GM21528 (cell line): ENCODE results near the gene PRDM1.

Experiments used
- ATAC-seq: cut with Tn5 transposase; IDR thresholded peaks from one replicate; pipeline ENCODE4 v1.9.1; 2021; ENCODE audit warnings: mild to moderate bottlenecking, moderate library complexity; ENCODE audit not compliant: unreplicated experiment, low FRiP score

PRDM1 gene

GRCh38 chr6:106094261-106094963 is 8.3 kb downstream of the PRDM1 start:
- ATAC-seq = no peak

GRCh38 chr6:106094964-106095335 is 8.8 kb downstream of the PRDM1 start:
- ATAC-seq = no peak

GRCh38 chr6:106097411-106098231 is 11.5 kb downstream of the PRDM1 start:
- peak; percentile 55 for ATAC-seq

- peak; percentile 33 for ATAC-seq
Measured at GRCh38 chr6:106098383-106099234, 12.5 kb downstream of the PRDM1 start.

GRCh38 chr6:106099235-106099537 is 13.1 kb downstream of the PRDM1 start:
- ATAC-seq = no peak

- no peak for ATAC-seq
Measured at GRCh38 chr6:106100755-106101154, 14.6 kb downstream of the PRDM1 start.

- ATAC-seq = no peak
Measured at GRCh38 chr6:106101466-106101865, 15.3 kb downstream of the PRDM1 start.

GRCh38 chr6:106102034-106102433 is 15.9 kb downstream of the PRDM1 start:
- peak; percentile 52 for ATAC-seq

- no peak for ATAC-seq
Measured at GRCh38 chr6:106102967-106103727, 17.0 kb downstream of the PRDM1 start.

- peak; percentile 44 for ATAC-seq
Measured at GRCh38 chr6:106103728-106104109, 17.6 kb downstream of the PRDM1 start.

GRCh38 chr6:106104476-106104875 is 18.3 kb downstream of the PRDM1 start:
- no peak for ATAC-seq

- ATAC-seq = no peak
Measured at GRCh38 chr6:106104941-106105340, 18.8 kb downstream of the PRDM1 start.

- ATAC-seq = no peak
Measured at GRCh38 chr6:106105493-106105892, 19.4 kb downstream of the PRDM1 start.

- no peak for ATAC-seq
Measured at GRCh38 chr6:106106276-106107042, 20.3 kb downstream of the PRDM1 start.

GRCh38 chr6:106107043-106107613 is 21.0 kb downstream of the PRDM1 start:
- no peak for ATAC-seq

GRCh38 chr6:106108129-106108528 is 22.0 kb downstream of the PRDM1 start:
- ATAC-seq = no peak

GRCh38 chr6:106109029-106109428 is 22.9 kb downstream of the PRDM1 start:
- ATAC-seq = no peak

GRCh38 chr6:106110164-106110826 is 24.2 kb downstream of the PRDM1 start:
- ATAC-seq = no peak

- ATAC-seq = no peak
Measured at GRCh38 chr6:106112433-106112832, 26.3 kb downstream of the PRDM1 start.
